OCI-LY1 (cell line): ENCODE results near the gene HOTAIR.

Source experiments
- H2AFZ ChIP-seq: fragments of 200-600 bp; sonication (generic), shearing (Covaris generic); 2 replicates; pipeline ENCODE4 v1.6.0; 2014; ENCODE audit warnings: antibody characterized with exemption, mild to moderate bottlenecking, low read length
- H3F3A ChIP-seq: fragments of 200-600 bp; sonication (generic), shearing (Covaris generic); 2 replicates; pipeline ENCODE4 v1.6.0; 2014; ENCODE audit warnings: mild to moderate bottlenecking, antibody characterized with exemption, low read length, moderate library complexity; ENCODE audit not compliant: insufficient read depth
- H3K27ac ChIP-seq: fragments of 200-600 bp; sonication (generic); 2 replicates; pipeline ENCODE4 v1.5.1; 2014; ENCODE audit warnings: low read length, mixed run types, mild to moderate bottlenecking, low read depth; ENCODE audit not compliant: poor library complexity, severe bottlenecking
- H3K27me3 ChIP-seq: fragments of 200-600 bp; sonication (generic); 2 replicates; pipeline ENCODE4 v1.6.0; 2014; ENCODE audit warnings: antibody characterized with exemption, mild to moderate bottlenecking, low read length, moderate library complexity; ENCODE audit not compliant: insufficient read depth
- H3K36me3 ChIP-seq: fragments of 200-600 bp; sonication (generic); 2 replicates; pipeline ENCODE4 v1.6.1; 2014; ENCODE audit warnings: mild to moderate bottlenecking, antibody characterized with exemption, low read length, moderate library complexity, mixed read lengths; ENCODE audit not compliant: insufficient read depth
- H3K4me1 ChIP-seq: fragments of 200-600 bp; sonication (generic); 2 replicates; pipeline ENCODE4 v1.5.1; 2014; ENCODE audit warnings: mild to moderate bottlenecking, low read length, moderate library complexity; ENCODE audit not compliant: insufficient read depth, severe bottlenecking
- H3K4me2 ChIP-seq: fragments of 200-600 bp; sonication (generic), shearing (Covaris generic); 2 replicates; pipeline ENCODE4 v1.6.1; 2014; ENCODE audit warnings: low read length
- H3K4me3 ChIP-seq: fragments of 200-600 bp; sonication (generic); 2 replicates; pipeline ENCODE4 v1.5.1; 2014; ENCODE audit warnings: low read length, low read depth, mild to moderate bottlenecking, mixed read lengths; ENCODE audit not compliant: poor library complexity, severe bottlenecking
- H3K79me2 ChIP-seq: fragments of 200-600 bp; shearing (Covaris generic); 2 replicates; pipeline ENCODE4 v1.6.1; 2016; ENCODE audit warnings: mixed run types, low read length, mixed read lengths; ENCODE audit not compliant: insufficient read depth
- H3K9ac ChIP-seq: fragments of 200-600 bp; sonication (generic), shearing (Covaris generic); 2 replicates; pipeline ENCODE4 v1.6.1; 2014; ENCODE audit warnings: mild to moderate bottlenecking, low read length, mixed read lengths
- H3K9me2 ChIP-seq: fragments of 200-600 bp; sonication (generic), shearing (Covaris generic); 2 replicates; pipeline ENCODE4 v1.6.1; 2014; ENCODE audit warnings: low read depth, mild to moderate bottlenecking, low read length, mixed read lengths
- H3K9me3 ChIP-seq: fragments of 200-600 bp; shearing (Covaris generic); 2 replicates; pipeline ENCODE4 v1.6.1; 2014; ENCODE audit warnings: low read length, mixed read lengths
- H4K20me1 ChIP-seq: fragments of 200-600 bp; sonication (generic), shearing (Covaris generic); 2 replicates; pipeline ENCODE4 v1.6.0; 2016; ENCODE audit warnings: mild to moderate bottlenecking, low read length; ENCODE audit not compliant: insufficient read depth
- EZH2 ChIP-seq: fragments of 200-600 bp; sonication (generic), shearing (Covaris generic); IDR thresholded peaks from 2 replicates; pipeline ENCODE4 v1.8.0; 2017; ENCODE audit warnings: borderline replicate concordance, mixed run types, mild to moderate bottlenecking, antibody characterized with exemption, low read length, moderate library complexity, mixed read lengths
- TF ChIP-seq, protein P1 (sequence below): fragments of 200-600 bp; sonication (generic), shearing (Covaris generic); IDR thresholded peaks from 2 replicates; pipeline ENCODE4 v1.5.1; 2017; ENCODE audit warnings: mild to moderate bottlenecking, antibody characterized with exemption, low read length, moderate library complexity, mixed read lengths

The HOTAIR gene

DNA sequence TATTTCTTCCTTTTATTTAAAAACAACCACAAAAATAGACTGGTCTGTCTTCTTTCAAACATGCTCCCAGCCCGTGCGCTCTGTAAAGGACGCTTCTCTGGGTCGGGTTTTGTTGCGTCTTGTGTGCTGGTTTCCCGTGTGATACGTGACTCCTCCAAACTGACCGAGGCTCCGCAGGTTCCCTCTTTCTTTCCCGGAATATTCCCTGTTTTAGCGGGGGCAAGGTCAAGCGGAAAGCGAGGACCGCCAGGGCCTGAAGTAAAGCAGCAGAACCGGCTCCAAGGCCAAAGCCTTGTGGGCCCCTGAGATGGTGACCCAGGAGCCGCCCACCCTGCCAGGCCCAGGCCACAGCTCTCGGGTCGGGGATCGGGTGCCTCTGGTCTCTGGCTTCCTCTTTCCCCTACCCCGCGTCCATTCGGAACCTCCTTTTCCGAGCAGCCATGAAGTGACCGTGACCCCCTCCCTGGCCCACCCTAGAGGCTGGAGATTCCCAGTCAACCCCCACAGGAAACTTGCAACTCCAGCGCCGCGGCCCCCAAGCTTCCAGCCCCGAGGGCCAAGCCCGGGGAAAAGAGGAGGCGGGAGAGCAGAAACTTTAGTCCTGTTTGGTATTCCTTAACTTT, 9.3 kb upstream of the HOTAIR start:
- Histone ChIP-seq H3K4me1 (peaks cover 3% of the 10 kb centered on the region), H3K4me2 (no peak overlapping the region), H3K4me3 (no peak overlapping the region), H3K79me2 (no peaks in the 10 kb centered on the region), H3K27ac (no peak overlapping the region), H3K9me3 (no peaks in the 10 kb centered on the region), H4K20me1 (no peaks in the 10 kb centered on the region), H3K9me2 (no peaks in the 10 kb centered on the region), H3K9ac (no peak overlapping the region), H3F3A (no peaks in the 10 kb centered on the region), H3K27me3 (peaks cover 6% of the 10 kb centered on the region), H3K36me3 (no peaks in the 10 kb centered on the region), H2AFZ (no peak overlapping the region)
- TF ChIP-seq EZH2, result no peak
- TF ChIP-seq, protein P1, sequence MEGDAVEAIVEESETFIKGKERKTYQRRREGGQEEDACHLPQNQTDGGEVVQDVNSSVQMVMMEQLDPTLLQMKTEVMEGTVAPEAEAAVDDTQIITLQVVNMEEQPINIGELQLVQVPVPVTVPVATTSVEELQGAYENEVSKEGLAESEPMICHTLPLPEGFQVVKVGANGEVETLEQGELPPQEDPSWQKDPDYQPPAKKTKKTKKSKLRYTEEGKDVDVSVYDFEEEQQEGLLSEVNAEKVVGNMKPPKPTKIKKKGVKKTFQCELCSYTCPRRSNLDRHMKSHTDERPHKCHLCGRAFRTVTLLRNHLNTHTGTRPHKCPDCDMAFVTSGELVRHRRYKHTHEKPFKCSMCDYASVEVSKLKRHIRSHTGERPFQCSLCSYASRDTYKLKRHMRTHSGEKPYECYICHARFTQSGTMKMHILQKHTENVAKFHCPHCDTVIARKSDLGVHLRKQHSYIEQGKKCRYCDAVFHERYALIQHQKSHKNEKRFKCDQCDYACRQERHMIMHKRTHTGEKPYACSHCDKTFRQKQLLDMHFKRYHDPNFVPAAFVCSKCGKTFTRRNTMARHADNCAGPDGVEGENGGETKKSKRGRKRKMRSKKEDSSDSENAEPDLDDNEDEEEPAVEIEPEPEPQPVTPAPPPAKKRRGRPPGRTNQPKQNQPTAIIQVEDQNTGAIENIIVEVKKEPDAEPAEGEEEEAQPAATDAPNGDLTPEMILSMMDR, result no peak

DNA sequence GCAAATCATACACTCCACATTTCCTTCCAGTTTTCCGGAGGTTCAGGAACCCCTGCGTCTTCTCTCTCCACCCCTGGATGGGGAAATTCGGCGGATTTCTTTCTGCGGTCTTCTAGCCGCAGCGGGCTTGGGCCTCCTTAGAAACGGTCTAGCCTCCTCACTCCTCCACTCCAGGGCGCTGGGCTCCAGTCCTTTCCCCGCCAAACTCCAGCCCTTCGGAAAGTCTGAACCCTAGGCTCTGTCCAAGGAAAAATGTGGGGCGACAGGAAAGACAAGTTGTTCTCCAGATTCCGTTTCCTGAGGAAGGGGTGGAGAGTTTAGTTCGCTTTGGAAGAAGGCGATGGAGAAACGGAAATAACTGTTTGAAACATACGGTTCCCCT, 8.8 kb upstream of the HOTAIR start:
- Histone ChIP-seq H3K27me3 (peaks cover 4% of the 10 kb centered on the region), H3K9me3 (no peaks in the 10 kb centered on the region), H3K9me2 (no peaks in the 10 kb centered on the region), H3K9ac (no peak overlapping the region), H3K4me1 (peaks cover 3% of the 10 kb centered on the region), H3K4me2 (no peak overlapping the region), H4K20me1 (no peaks in the 10 kb centered on the region), H2AFZ (no peak overlapping the region), H3K4me3 (no peak overlapping the region), H3K79me2 (no peaks in the 10 kb centered on the region), H3K27ac (no peak overlapping the region), H3F3A (no peaks in the 10 kb centered on the region), H3K36me3 (no peaks in the 10 kb centered on the region)
- TF ChIP-seq EZH2, result no peak
- TF ChIP-seq, protein P1, result no peak

GRCh38 chr12:53982648-53983567, 8.2 kb upstream of the HOTAIR start:
- H3K27ac ChIP-seq, result no peak overlapping the region
- no peaks in the 10 kb centered on the region for H4K20me1 ChIP-seq
- no peaks in the 10 kb centered on the region for H3K9me2 ChIP-seq
- H3K9me3 ChIP-seq, result no peaks in the 10 kb centered on the region
- no peak overlapping the region for H3K4me3 ChIP-seq
- no peaks in the 10 kb centered on the region for H3K36me3 ChIP-seq
- no peak overlapping the region for H3K4me2 ChIP-seq
- no peak overlapping the region for H2AFZ ChIP-seq
- no peak overlapping the region for H3K9ac ChIP-seq
- H3K27me3 ChIP-seq, result no peaks in the 10 kb centered on the region; the same call in 1 of the 2 replicates
- TF ChIP-seq, protein P1, result no peak
- TF ChIP-seq EZH2, result no peak
- peaks cover 4% of the 10 kb centered on the region for H3K4me1 ChIP-seq
- no peaks in the 10 kb centered on the region for H3F3A ChIP-seq
- H3K79me2 ChIP-seq, result no peaks in the 10 kb centered on the region
